Epidermal melanocyte (primary cell): ENCODE measurements around the gene URM1.
"Not testable (repeated sequence)": the region's sequence is repeated elsewhere in the genome, so short reads cannot be mapped to it uniquely, and the experiment has no call there.

Experiments
- DNase-seq: peaks from one replicate; pipeline ENCODE4 v3.0.0; 2011; ENCODE audit warnings: low spot score; ENCODE audit not compliant: insufficient read length

Gene URM1

DNA sequence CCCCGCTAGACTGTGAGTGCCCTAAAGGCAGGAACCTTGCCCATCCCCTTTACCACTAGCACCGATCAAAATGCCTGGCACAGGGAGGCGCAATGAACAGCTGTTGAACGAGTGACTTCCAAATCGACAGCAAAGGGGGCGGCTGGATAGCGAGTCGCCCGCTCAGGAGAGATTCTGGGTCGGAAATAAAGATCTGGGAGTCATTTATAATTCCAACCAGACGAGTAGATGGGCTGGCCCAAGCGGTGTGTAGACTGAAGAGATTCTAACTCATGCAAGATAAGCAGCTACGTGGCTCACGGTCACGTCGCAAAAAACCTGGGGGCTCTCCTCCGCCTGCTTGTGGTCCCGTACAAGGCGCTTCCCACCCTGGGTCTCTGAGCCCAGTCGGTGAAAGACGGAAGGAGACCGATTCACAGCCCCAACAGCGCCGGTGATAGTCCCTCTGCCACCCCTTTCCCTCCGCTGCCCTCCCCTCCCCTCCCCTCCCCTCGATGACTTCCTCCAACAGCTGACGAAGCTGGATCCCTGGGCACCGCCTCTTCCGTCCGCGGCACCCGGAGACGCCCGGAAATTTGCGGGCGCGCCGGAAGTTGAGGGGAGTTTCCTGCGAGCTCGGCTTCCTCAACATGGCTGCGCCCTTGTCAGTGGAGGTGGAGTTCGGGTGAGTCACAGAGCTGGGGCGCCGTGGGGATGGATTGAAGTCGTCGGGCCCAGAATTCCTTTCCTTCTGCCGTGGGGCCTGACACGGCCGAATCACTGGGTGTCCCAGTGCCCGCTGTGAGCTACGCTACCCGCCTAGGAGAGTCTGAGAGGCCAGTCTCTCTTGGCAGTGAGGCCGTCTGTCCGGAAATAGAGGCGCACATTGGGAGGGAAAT, at the start of gene URM1:
Gene URM1 (plus strand): TSS at position 623 of the 878 bp plus-strand sequence. CDS start 7 bp downstream, at position 630.
- DNase-seq, result peak; percentile 95

DNA sequence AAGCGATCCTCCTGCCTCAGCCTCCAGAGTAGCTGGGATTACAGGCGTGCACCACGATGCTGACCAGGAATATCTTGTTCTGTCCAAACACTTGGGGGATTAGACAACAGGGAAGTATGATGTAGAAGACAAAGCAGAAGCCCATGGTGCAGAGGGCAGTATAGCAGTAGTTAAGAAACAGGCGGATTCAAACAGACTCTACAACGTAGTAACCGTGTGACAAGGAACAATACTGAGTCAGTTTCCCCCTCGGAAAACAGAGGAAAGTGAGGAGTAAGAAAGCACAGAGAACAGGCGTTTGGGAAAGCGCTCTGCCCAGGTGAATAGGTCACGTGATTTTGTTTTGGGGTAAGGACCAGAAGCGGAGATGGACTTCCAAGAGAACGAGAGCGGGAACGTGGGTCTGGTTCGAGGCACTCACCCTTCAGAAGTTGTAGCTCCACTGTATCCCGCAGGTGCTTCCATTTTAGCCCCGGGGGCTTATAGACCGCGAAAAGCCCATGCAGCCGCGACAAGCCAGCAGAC, 49.2 kb upstream of the URM1 start:
- no peak for DNase-seq

DNA sequence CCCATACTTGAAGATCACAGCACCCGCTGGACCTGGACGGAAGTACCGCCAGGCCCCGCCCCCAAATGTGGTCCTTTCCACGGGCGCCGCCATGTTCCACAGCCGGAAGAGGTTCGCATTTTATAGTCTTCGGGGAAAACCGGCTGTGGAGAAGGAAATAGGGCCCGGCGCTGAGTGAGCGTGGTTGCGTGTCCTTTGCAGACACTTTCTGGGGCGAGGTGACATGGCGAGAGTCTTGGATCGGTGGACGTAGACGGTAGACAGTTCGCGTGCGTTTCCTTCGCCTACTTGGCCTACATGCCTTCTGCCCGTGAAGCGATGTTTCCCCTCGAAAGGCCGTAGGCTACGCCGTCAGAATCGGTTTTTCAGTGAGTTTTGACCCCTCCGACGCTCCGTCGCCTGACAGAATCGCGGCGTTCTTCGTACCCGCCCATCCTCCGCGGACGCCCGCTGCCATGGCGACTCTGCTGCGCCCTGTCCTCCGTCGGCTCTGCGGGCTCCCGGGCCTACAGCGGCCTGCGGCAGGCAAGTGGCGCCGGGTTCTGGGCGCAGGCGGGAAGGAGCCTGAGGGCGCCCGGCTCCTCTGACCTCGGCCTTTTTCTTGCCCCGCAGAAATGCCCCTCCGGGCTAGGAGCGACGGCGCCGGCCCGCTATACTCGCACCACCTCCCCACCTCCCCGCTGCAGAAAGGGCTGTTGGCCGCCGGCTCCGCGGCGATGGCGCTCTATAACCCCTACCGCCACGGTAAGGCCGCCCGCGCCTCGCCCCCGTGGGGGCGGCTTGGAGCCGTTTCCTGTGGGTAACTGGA, 48.6 kb upstream of the URM1 start, which contains the start of the genes COQ4 and TRUB2:
Gene COQ4 (plus strand): TSS at position 436 of the 808 bp plus-strand sequence. CDS start 20 bp downstream, at position 456.
Gene TRUB2 (minus strand): TSS at position 44 of the 808 bp plus-strand sequence. CDS start 39 bp downstream, at position 5.
- peak; percentile 96 for DNase-seq

DNA sequence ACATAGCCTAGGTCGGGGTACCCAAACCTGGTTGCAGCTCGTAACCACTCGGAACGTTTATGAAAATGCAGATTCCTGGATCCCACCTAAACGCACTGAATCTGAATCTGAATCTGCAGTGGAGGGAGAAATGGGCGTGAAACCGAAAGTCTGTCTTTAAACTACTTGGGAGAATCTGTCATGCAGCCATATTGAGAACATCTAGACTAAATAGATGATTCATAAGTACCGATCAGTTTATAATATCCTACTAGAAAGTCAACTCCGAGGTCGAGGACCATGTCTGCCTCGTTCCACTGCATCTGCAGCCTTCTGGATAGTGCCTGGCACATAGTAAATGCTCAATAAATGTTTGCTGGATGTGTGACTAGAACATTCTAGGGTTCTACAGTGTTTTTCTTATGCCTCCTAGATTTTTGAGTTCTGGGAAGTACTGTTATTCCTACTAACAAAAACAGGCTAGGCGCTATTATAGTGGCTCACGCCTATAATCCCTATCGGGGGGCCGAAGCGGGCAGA, 47.9 kb upstream of the URM1 start:
- DNase-seq, result no peak

DNA sequence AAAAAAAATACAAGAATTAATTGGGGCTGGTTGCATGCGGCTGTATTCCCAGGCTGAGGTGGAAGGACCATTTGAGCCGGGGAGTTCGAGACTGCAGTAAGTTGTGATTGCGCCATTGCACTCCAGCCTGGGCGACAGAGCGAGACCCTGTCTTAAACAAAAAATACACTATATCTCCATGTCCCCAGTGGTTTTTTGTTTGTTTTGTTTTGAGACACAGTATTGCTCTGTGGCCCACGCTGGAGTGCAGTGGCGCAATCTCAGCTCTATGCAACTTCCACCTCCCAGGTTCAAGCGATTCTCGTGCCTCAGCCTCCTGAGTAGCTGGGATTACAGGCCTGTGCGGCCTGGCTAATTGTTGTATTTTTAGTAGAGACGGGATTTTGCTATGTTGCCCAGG, 47.4 kb upstream of the URM1 start:
- DNase-seq, result no peak

DNA sequence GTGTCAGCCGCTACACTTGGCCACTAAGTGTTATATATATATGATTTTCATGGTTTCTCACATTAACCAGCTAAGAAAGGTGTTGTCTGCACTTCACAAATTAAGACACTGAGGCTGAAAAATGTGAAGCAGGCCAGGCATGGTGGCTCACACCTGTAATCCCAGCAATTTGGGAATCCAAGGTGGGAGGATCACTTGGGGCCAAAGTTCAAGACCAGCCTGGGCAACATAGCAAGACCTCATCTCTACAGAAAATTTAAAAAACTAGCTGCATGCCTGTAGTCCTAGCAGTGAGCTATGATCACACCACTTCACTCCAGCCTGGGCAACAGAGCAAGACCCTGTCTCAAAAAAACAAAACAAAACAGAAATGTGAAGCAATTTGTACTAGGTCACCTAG, 46.8 kb upstream of the URM1 start:
- no peak for DNase-seq

DNA sequence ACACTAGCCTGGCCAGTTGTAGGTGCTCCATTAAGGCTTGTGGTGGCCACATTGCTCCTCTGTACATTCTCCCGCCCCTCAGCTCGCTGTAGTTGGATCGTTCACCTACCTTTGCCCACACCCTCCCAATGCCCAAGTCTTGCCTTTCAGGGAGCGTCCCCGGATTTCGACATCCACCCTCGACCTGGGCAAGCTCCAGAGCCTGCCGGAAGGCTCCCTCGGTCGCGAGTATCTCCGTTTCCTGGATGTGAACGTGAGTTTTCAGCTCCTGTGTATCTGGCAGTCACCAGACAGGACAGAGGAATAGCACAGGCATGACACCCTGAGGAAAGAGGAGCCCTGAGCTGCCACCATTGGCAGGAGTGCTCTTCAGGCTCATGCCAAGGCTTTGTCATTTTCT, 45.5 kb upstream of the URM1 start:
- no peak for DNase-seq

DNA sequence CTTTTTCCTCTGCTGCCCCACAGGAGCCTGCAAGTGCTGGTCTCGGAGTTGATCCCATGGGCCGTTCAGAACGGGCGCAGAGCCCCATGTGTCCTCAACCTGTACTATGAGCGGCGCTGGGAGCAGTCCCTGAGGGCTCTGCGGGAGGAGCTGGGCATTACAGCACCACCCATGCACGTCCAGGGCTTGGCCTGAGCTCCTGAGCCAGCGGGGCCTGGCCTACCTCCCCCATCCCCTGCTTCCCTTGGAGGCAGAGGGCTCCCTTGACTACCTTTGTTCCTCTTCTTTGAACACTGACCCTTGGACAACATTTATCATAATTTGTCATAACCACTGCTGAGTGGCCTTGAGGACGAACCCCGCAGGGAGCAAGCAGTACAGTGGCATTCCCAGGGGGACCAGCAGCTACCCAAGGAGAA, 37.7 kb upstream of the URM1 start:
- no peak for DNase-seq

DNA sequence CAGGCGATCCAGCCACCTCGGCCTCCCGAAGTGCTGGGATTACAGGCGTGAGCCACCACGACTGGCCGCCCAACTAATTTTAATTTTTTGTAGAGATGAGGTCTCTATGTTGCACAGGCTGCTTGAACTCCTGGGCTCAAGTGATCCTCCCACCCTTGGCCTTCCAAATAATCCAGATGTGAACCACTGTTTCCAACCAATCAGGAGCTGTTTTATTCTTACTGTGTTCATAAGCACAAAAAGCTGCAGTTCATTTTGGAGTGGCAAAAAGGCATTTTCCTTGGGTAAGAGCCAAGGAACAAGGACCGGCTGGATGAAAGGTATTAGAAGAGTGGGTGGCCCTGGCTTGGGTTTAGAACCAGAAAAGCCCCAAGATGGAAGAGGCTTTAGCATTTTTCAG, 36.0 kb upstream of the URM1 start:
- DNase-seq, result no peak

DNA sequence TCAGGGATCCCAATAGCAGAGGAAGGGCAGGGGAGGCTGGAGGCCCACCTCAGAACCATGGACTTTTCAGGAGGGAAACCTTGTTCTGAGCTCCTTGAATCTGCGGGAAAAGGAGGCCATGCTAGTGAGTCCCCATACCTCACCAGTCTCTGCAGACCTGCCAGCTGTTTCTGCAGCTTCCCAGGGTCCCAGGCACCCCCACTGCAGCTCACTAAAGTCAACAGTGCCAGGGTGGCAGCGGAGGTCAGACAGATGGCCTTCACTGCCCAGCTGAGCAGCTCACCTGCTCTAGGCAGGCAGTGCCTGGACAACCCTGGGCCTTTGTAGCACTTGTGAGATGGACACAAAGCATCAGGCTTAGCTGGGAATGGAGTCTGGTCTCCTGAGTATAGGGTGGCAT, 35.3 kb upstream of the URM1 start:
- DNase-seq, result no peak

DNA sequence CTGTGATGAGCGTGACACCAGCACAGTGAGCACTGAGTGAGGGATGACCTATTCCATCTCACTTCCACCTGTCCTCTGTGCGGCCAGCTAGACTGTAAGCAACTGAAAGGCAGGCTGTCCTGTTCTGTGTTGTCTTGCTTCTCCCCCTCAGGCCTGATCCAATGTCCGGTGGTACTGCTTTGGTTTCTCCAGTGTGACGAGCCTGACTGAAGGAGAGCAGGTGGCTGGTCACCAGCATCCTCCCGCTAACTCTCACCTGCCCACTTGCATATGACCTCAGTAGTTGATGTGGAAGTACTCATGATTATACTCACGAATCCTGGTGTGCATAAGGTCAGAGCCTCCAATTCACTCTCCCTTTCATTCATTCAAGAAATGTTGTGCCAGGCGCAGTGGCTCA, 33.2 kb upstream of the URM1 start:
- DNase-seq, result no peak

DNA sequence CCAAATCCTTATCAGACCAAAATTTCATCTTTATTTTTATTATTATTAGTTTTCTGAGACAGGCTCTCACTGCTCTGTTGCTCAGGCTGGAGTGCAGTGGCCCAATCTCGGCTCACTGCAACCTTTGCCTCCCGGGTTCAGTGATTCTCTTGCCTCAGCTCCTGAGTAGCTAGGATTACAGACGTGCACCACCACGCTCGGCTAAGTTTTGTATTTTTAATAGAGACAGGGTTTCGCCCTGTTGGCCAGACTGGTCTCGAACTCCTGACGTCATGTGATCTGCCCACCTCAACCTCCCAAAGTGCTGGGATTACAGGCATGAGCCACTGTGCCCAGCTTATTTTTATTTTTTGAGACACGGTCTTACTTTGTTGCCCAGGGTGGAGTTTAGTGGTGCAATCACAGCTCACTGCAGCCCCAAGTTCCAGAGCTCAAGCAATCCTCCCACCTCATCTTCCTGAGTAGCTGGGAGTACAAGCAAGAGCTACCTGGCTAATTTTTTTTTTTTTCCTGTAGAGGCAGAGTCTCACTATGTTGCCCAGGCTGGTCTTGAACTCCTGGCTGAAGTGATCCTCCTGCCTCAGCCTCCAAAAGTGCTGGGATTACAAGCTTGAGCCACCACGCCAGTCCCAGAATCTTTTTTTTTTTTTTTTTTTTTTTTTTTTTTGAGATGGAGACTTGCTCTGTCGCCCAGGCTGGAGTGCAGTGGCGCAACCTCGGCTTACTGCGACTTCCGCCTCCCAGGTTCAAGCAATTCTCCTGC, 32.1 kb upstream of the URM1 start:
- not testable (repeated sequence) for DNase-seq

DNA sequence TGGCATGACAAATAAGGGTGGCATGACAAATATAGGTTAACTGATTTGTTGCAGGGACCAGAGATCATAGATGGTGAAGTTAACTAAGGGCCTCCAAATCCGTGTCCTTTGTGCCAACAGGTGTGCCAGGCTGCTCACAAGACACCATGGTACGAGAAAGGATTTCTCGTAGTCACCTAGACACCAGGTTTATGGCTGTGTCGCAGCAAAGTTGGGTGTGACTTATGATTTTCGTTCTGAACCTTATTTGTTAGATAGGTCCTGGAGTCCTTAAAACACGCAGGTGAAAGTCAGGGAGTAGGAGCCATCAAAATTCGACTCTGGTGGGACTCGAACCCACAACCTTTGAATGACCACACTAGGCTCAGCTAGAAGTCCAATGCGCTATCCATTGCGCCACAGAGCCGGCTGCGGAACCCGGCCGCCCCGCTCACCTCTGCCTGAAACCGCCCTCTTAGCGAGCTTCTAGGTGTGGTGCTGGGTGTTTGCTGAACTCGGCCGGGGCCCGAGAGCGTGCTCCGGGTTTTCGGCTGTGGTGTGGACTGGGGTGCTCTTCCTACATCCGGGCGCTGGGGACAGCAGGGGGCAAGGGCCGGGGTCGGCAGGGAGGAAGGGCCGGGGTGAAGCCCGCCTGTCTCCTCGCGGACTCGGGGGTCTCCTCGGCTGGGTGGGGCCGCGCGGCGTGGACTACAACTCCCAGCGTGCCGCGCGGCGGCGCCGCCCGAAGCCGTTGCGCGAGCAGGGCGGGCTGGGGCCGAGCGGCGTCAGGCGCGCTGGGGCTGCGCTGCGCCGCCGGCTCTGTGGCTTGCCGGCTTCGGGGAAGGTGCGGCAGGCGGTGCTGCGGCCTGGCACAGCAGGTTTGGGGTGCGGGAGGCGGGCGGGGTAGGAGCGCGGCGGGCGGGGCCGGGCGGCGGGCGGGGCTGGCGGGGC, 31.1 kb upstream of the URM1 start, which contains the start of gene SLC27A4:
Gene SLC27A4 (plus strand): TSS at position 767 of the 930 bp plus-strand sequence. CDS start 2,606 bp downstream, outside the sequence.
- DNase-seq, result peak; percentile 82

DNA sequence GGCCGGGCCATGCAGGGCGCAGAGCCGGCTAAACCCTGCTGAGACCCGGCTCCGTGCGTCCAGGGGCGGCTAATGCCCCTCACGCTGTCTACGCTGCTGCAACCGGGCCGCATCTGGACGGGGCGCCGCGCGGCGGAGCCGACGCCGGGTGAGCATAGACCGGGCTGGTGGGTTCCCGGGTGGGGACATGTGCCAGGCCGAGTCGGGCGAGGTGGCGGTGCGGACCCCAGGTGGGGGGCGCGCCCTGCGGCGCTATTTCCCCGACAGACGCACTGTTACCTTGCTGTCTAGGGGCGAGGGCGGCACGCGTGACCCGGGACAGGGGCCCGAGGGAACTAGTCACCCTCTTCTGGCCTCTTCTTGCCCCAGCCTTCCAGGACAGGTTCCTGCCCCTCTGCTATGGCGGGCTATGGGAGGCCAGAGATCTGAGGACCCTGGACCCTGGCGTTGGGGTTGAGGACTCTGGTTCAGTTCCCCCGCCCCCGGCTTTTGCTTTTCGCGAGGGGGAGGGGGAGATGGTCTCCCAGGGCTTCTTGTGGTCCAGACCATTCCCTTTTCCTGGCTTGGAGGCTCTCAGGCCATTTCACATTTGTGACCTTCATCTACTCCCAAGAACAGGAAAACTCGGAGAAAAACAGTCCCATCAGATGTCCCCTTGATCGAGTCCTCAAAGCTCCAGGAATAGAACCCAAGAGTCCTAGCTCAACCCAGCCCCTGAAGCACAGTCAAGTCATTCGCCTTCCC, 30.3 kb upstream of the URM1 start:
- no peak for DNase-seq

DNA sequence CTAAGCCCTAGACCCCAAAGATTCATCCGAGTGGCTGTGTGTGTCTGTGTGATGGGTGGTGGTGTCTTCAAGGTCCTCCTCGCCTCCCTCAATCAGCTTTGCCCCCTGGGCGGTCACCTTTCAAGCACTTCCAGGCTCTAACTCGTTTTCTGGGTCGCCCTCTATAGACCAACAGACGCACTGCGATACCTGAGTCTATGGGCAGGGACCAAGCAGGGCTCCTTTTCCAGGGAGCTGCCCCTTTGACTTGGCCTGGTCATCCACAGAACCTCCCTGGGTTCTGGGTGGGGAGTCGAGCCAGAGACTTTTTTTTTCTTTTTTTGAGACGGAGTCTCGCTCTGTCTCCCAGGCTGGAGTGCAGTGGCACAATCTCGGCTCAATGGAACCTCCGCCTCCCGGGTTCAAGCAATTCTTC, 29.7 kb upstream of the URM1 start:
- peak; percentile 83 for DNase-seq

DNA sequence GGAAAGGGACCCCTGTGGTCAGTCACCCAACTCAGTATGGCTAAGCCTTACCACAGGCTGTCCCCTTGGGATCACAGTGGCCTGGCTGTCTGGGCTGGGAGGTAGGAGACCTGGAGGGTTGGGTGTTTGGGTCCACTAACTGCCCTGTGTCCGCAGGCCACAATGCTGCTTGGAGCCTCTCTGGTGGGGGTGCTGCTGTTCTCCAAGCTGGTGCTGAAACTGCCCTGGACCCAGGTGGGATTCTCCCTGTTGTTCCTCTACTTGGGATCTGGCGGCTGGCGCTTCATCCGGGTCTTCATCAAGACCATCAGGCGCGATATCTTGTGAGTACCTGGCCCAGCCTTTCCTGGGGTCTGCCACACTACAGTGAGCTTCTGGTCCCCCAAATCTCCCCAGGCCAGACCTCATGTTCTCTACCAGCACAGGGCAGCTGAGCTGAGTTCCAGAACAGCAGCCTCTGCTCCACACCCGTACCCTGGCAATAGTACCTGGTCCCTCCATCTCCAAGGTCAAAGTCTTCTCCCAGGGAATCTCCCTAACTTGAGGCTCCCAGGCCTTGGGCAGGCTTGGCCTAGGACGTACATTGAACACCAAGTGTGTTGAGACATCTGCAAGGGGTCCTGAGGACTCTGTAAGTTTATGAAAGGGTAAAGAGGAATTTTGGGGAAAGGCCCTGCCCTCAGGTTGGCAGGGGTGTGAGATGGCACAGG, 28.0 kb upstream of the URM1 start:
- DNase-seq, result no peak

DNA sequence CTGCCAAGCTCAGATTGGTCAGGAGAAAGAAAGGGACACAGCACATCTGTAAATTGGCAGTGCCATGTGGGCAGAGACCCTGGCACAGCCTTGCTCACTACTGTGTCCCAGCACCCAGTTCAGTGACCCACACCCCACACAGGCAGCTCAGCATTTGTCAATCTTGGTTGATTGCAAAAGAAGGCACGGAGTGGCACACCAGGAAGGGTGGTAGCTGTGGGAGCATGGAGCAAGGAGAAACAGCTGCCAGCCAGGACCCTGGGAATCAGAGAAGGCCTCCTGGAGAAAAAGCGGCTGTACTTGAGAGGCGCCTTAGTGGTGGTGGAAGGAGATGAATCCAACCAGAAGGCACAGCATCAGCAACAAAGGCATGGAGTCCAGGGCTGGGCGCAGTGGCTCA, 27.3 kb upstream of the URM1 start:
- DNase-seq, result no peak

DNA sequence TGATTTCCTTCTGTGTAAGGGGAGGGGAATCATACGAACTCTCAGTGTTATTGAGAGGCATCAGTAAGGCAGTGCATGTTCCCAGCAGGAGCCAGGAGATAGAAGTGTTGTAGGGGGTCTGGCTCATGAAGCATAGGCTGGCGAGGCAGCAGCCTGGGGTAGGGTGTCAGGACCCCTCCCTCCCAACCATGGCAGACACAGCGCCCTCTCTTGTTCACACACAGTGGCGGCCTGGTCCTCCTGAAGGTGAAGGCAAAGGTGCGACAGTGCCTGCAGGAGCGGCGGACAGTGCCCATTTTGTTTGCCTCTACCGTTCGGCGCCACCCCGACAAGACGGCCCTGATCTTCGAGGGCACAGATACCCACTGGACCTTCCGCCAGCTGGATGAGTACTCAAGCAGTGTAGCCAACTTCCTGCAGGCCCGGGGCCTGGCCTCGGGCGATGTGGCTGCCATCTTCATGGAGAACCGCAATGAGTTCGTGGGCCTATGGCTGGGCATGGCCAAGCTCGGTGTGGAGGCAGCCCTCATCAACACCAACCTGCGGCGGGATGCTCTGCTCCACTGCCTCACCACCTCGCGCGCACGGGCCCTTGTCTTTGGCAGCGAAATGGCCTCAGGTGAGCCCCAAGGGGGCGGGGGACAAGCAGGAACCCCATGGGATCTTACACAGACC, 26.1 kb upstream of the URM1 start:
- no peak for DNase-seq
